ENCODE results near the gene PTPN1.
"Not testable (repeated sequence)": the region's sequence is repeated elsewhere in the genome, so short reads cannot be mapped to it uniquely, and the experiment has no call there.

Gene PTPN1

GRCh38 chr20:50481741-50482140, 28.4 kb upstream of the PTPN1 start:
- DNase-seq (ENCODE audit: low read depth in 2 of 2): no peak

- DNase-seq (ENCODE audit: low read depth in 2 of 2): no peak
Measured at GRCh38 chr20:50482396-50482981, 27.7 kb upstream of the PTPN1 start.

GRCh38 chr20:50484271-50484976, 25.8 kb upstream of the PTPN1 start:
- no peak for DNase-seq (ENCODE audit: low read depth in 2 of 2)

- DNase-seq (ENCODE audit: low read depth in 2 of 2): no peak
Measured at GRCh38 chr20:50487397-50487796, 22.8 kb upstream of the PTPN1 start.

GRCh38 chr20:50488236-50488806, 21.9 kb upstream of the PTPN1 start:
- DNase-seq (ENCODE audit: low read depth in 2 of 2): no peak

- DNase-seq (ENCODE audit: low read depth in 2 of 2): no peak
Measured at GRCh38 chr20:50491168-50491567, 19.0 kb upstream of the PTPN1 start.

GRCh38 chr20:50491926-50492634, 18.1 kb upstream of the PTPN1 start:
- no peak for DNase-seq (ENCODE audit: low read depth in 2 of 2)

- DNase-seq (ENCODE audit: low read depth in 2 of 2): no peak
Measured at GRCh38 chr20:50493881-50494253, 16.3 kb upstream of the PTPN1 start.

GRCh38 chr20:50494428-50494827, 15.8 kb upstream of the PTPN1 start:
- DNase-seq (ENCODE audit: low read depth in 2 of 2): no peak

GRCh38 chr20:50496773-50497385, 13.3 kb upstream of the PTPN1 start:
- DNase-seq (ENCODE audit: low read depth in 2 of 2): no peak

- no peak for DNase-seq (ENCODE audit: low read depth in 2 of 2)
Measured at GRCh38 chr20:50498071-50498776, 12.0 kb upstream of the PTPN1 start.

- DNase-seq (ENCODE audit: low read depth in 2 of 2): no peak
Measured at GRCh38 chr20:50499938-50500337, 10.2 kb upstream of the PTPN1 start.

- no peak for DNase-seq (ENCODE audit: low read depth in 2 of 2)
Measured at GRCh38 chr20:50501972-50502745, 8.0 kb upstream of the PTPN1 start.

GRCh38 chr20:50504231-50504823, 5.9 kb upstream of the PTPN1 start:
- no peak for DNase-seq (ENCODE audit: low read depth in 2 of 2)

GRCh38 chr20:50506270-50506579, 4.0 kb upstream of the PTPN1 start:
- no peak for DNase-seq (ENCODE audit: low read depth in 2 of 2)

- DNase-seq (ENCODE audit: low read depth in 2 of 2): not testable (repeated sequence)
Measured at GRCh38 chr20:50507745-50508144, 2.4 kb upstream of the PTPN1 start.

GRCh38 chr20:50508171-50508755, 1.9 kb upstream of the PTPN1 start:
- DNase-seq (ENCODE audit: low read depth in 2 of 2): no peak

GRCh38 chr20:50510706-50511542, 741 bp downstream of the PTPN1 start:
- DNase-seq (ENCODE audit: low read depth in 2 of 2): no peak

- no peak for DNase-seq (ENCODE audit: low read depth in 2 of 2)
Measured at GRCh38 chr20:50512323-50512722, 2.1 kb downstream of the PTPN1 start.

Data from fibroblast of skin of left biceps (primary cell).